Epithelial cell of alveolus of lung (primary cell): Measurements from ENCODE around the gene FOXF1. TPM values are rescaled to one million over a fixed set of nuclear protein-coding genes. Genes with fewer than 3 reads are reported as not detected.

Source experiments
- total RNA-seq: library from RNA; depleted of rRNA; stranded (reverse); fragments of >200 nt; gene quantifications from 2 replicates; pipeline ENCODE4 v1.2.1, GENCODE V29; 2015

The FOXF1 gene
- total RNA-seq, result 47.2 and 95.3 TPM in 2 replicates

GRCh38 chr16:86510465-86511261, at the start of gene FOXF1:
Gene FOXF1, plus strand, starts transcription at chr16:86510527. Its CDS starts 43 bp downstream, at chr16:86510570.

GRCh38 chr16:86554917-86555703, 44.8 kb downstream of the FOXF1 start, which contains the start of gene MTHFSD:
Gene MTHFSD, minus strand, starts transcription at chr16:86555235. Its CDS starts 51 bp downstream, at chr16:86555184.

Other genes starting within 250 kb of the FOXF1 start
- gene MTHFSD, start 44.7 kb downstream of the FOXF1 start, total RNA-seq, result 13.2 and 14.8 TPM in 2 replicates
- 0.32 and 3.9 TPM in 2 replicates for gene FOXC2, start 56.3 kb downstream of the FOXF1 start, total RNA-seq
- 10.2 and 38.7 TPM in 2 replicates for gene FOXL1, start 68.0 kb downstream of the FOXF1 start, total RNA-seq